Suprapubic skin (tissue), 4 donors: ENCODE results near the gene DDR1.

ENCODE experiments used
- POLR2A ChIP-seq, 2 donors: fragments of 450-650 bp; IDR thresholded peaks; one replicate each; pipeline ENCODE4 v1.6.1; 2017; ENCODE audit warnings: antibody characterized with exemption in 2 of 2, mild to moderate bottlenecking in 2 of 2, moderate library complexity in 2 of 2
- POLR2AphosphoS5 ChIP-seq, 3 donors: sonication (generic); formaldehyde crosslinking; IDR thresholded peaks; one replicate each; pipeline ENCODE4 v1.6.1; 2017; ENCODE audit warnings: antibody characterized with exemption in 3 of 3
- TF ChIP-seq, protein P1 (sequence below), 2 donors: fragments of 200-600 bp in 1 of 2; fragments of 450-650 bp in 1 of 2; sonication (generic) in 1 of 2; IDR thresholded peaks; one replicate each; pipeline ENCODE4 v1.5.1; 2016 to 2019; ENCODE audit warnings: antibody characterized with exemption in 2 of 2, mild to moderate bottlenecking in 1 of 2, moderate library complexity in 1 of 2

DNA sequence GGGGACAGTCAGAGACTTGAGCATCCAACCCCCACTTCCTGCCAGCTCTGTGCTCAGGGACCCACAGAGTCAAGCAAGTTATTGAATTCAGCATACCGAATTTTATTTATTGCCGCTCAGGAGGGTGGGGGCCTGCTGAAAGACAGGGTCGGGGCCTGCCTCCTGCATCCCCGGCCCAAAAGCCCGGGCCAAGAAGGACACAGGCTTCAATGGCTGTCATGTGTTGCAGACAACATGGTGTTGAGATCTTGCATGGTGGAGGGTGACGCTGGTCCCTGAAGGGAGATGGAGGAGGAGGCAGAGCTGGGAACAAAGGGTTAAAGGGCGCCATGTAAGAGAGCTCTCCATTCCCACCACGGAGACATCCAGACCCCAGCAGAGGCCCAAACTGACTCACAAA, 47.0 kb downstream of the DDR1 start:
- TF ChIP-seq, protein P1, sequence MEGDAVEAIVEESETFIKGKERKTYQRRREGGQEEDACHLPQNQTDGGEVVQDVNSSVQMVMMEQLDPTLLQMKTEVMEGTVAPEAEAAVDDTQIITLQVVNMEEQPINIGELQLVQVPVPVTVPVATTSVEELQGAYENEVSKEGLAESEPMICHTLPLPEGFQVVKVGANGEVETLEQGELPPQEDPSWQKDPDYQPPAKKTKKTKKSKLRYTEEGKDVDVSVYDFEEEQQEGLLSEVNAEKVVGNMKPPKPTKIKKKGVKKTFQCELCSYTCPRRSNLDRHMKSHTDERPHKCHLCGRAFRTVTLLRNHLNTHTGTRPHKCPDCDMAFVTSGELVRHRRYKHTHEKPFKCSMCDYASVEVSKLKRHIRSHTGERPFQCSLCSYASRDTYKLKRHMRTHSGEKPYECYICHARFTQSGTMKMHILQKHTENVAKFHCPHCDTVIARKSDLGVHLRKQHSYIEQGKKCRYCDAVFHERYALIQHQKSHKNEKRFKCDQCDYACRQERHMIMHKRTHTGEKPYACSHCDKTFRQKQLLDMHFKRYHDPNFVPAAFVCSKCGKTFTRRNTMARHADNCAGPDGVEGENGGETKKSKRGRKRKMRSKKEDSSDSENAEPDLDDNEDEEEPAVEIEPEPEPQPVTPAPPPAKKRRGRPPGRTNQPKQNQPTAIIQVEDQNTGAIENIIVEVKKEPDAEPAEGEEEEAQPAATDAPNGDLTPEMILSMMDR (IDR thresholded peaks at IDR 0.05) = no peak
- TF ChIP-seq POLR2AphosphoS5 (IDR thresholded peaks at IDR 0.05) (no peak), POLR2A (IDR thresholded peaks at IDR 0.05) (no peak)
